GM23248 (cell line): ENCODE results near the gene GPS1.

Source experiments
- EZH2 ChIP-seq: fragments of 200-600 bp; sonication (generic); IDR thresholded peaks from 2 replicates; pipeline ENCODE4 v1.6.1; 2018; ENCODE audit warnings: antibody characterized with exemption, mild to moderate bottlenecking; ENCODE audit not compliant: insufficient read depth, poor library complexity, severe bottlenecking
- EZH2phosphoT487 ChIP-seq: fragments of 200-600 bp; sonication (generic); IDR thresholded peaks from 2 replicates; pipeline ENCODE4 v1.6.1; 2018; ENCODE audit warnings: antibody characterized with exemption, moderate library complexity, mild to moderate bottlenecking, low read depth; ENCODE audit not compliant: insufficient read depth

GRCh38 chr17:82012640-82013295, 38.9 kb upstream of the GPS1 start:
- TF ChIP-seq EZH2 (no peak), EZH2phosphoT487 (no peak)
